ENCODE results near the gene TENM4.

DNA sequence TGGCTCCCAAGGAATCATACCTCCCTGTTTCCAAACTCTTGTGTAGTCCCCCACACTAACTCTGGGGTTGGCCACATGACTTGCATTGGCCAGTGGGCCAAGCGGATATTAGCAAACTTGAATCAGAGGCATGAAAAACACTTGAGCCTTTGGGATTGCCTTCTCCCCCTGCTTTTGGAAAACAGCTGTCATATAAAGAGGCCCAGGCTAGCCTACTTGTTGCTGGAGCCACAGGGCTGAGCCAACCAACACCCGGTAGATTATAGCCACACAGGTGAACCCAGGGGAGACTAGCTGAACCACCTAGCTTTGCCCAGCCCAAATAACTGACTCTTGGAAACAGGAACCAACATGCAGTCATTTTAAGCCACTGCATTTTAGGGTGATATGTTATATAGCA, 354.8 kb downstream of the TENM4 start:
- TF ChIP-seq EP300 (IDR thresholded peaks at IDR 0.05; ENCODE audit: borderline replicate concordance in 1 of 2, low read depth in 1 of 2, low read length in 1 of 2) (no peak), YY1 (IDR thresholded peaks at IDR 0.05; ENCODE audit: low read depth) (no peak)

Data from SK-N-SH (cell line).